IMR-90 (cell line): ENCODE results near the gene ZNF385B. TPM values are rescaled to one million over a fixed set of nuclear protein-coding genes. Genes with fewer than 3 reads are reported as not detected.
A peak's percentile ranks its signal among the peaks of the same experiment; 100 is the strongest.

Experiments
- ATAC-seq: fragments of 200-7000 bp; cut with Tn5 transposase; 2 replicates; pipeline ENCODE4 v1.9.1; 2020; ENCODE audit warnings: low read depth, mild to moderate bottlenecking, moderate library complexity
- BruUV-seq: library from RNA; stranded (reverse); fragments of 400-500 nt; replicated peaks from 2 replicates; lab custom pipeline; 2021; lab: Mats Ljungman, UMichigan
- CTCF ChIA-PET: fragments of 300-600 bp; formaldehyde crosslinking; extraction: SDS; loops from one replicate; lab custom pipeline; 2021; ENCODE audit warnings: antibody characterized with exemption; lab: Yijun Ruan, JAX
- POLR2A ChIA-PET: fragments of 300-600 bp; sonication (Branson Sonifier 250); formaldehyde crosslinking; loops from one replicate; lab custom pipeline; 2022; ENCODE audit warnings: antibody characterized with exemption; ENCODE audit not compliant: unreplicated experiment; lab: Charles Lee
- DNase-seq: peaks from one replicate; pipeline ENCODE4 v3.0.0; 2013
- H2AFZ ChIP-seq: replicated peaks from 2 replicates; pipeline ENCODE3; 2013; ENCODE audit warnings: low read length, mild to moderate bottlenecking; ENCODE audit not compliant: poor library complexity
- H2AK5ac ChIP-seq: 2 replicates; pipeline ENCODE4 v1.6.1; 2013; ENCODE audit warnings: low read depth, low read length, inconsistent platforms
- H2AK9ac ChIP-seq: replicated peaks from 2 replicates; pipeline ENCODE3; 2013; ENCODE audit warnings: mild to moderate bottlenecking, low read depth, low read length, moderate library complexity; ENCODE audit not compliant: poor library complexity
- H2BK120ac ChIP-seq: 2 replicates; pipeline ENCODE4 v1.6.1; 2013; ENCODE audit warnings: low read depth, low read length, inconsistent platforms
- H2BK15ac ChIP-seq: 3 replicates; pipeline ENCODE4 v1.6.1; 2013; ENCODE audit warnings: low read depth, low read length, inconsistent platforms
- H2BK20ac ChIP-seq: 2 replicates; pipeline ENCODE4 v1.6.1; 2013; ENCODE audit warnings: low read depth, mild to moderate bottlenecking, inconsistent platforms, low read length, moderate library complexity
- H2BK5ac ChIP-seq: 2 replicates; pipeline ENCODE4 v1.6.1; 2013; ENCODE audit warnings: mild to moderate bottlenecking, low read depth, low read length, inconsistent platforms; ENCODE audit not compliant: poor library complexity, severe bottlenecking
- H3K14ac ChIP-seq: replicated peaks from 2 replicates; pipeline ENCODE4 v1.6.1; 2013; ENCODE audit warnings: low read depth, low read length, inconsistent platforms
- H3K18ac ChIP-seq: 2 replicates; pipeline ENCODE4 v1.6.1; 2013; ENCODE audit warnings: low read depth, low read length, control low read depth
- H3K23ac ChIP-seq: 2 replicates; pipeline ENCODE4 v1.6.1; 2013; ENCODE audit warnings: low read depth, low read length, inconsistent platforms
- H3K27ac ChIP-seq: 2 replicates; pipeline ENCODE4 v1.5.1; 2013; ENCODE audit warnings: mild to moderate bottlenecking, control low read depth, low read length; ENCODE audit not compliant: insufficient read depth
- H3K27me3 ChIP-seq: 2 replicates; pipeline ENCODE4 v1.6.1; 2013; ENCODE audit warnings: low read length; ENCODE audit not compliant: control insufficient read depth, insufficient read depth
- H3K36me3 ChIP-seq: 2 replicates; pipeline ENCODE4 v1.6.1; 2013; ENCODE audit warnings: low read length, mixed read lengths; ENCODE audit not compliant: control insufficient read depth, insufficient read depth
- H3K4ac ChIP-seq: 2 replicates; pipeline ENCODE4 v1.6.1; 2013; ENCODE audit warnings: low read depth, low read length, inconsistent platforms
- H3K4me1 ChIP-seq: 2 replicates; pipeline ENCODE4 v1.6.1; 2013; ENCODE audit warnings: low read length, mixed read lengths; ENCODE audit not compliant: control insufficient read depth, insufficient read depth
- H3K4me2 ChIP-seq: 2 replicates; pipeline ENCODE4 v1.6.1; 2013; ENCODE audit warnings: low read depth, mild to moderate bottlenecking, control low read depth, low read length, moderate library complexity
- H3K4me3 ChIP-seq: 2 replicates; pipeline ENCODE4 v1.5.1; 2013; ENCODE audit warnings: low read depth, mild to moderate bottlenecking, control low read depth, low read length, moderate library complexity; ENCODE audit not compliant: insufficient read depth
- H3K56ac ChIP-seq: 2 replicates; pipeline ENCODE4 v1.6.1; 2013; ENCODE audit warnings: low read length, inconsistent platforms; ENCODE audit not compliant: insufficient read depth; ENCODE audit errors: extremely low read depth
- H3K79me1 ChIP-seq, 2 experiments: 2 replicates each; pipeline ENCODE4 v1.6.1; 2013; ENCODE audit warnings: low read length in 2 of 2, inconsistent platforms in 1 of 2, low read depth in 1 of 2
- H3K9ac ChIP-seq: 2 replicates; pipeline ENCODE4 v1.6.1; 2013; ENCODE audit warnings: low read depth, low read length, control low read depth
- H3K9me1 ChIP-seq: 2 replicates; pipeline ENCODE4 v1.6.1; 2013; ENCODE audit warnings: low read length, inconsistent platforms; ENCODE audit not compliant: insufficient read depth
- H3K9me3 ChIP-seq: 2 replicates; pipeline ENCODE4 v1.6.1; 2013; ENCODE audit warnings: low read length; ENCODE audit not compliant: control insufficient read depth, insufficient read depth
- H4K20me1 ChIP-seq: 2 replicates; pipeline ENCODE4 v1.6.1; 2013; ENCODE audit warnings: low read length, inconsistent platforms; ENCODE audit not compliant: insufficient read depth
- H4K5ac ChIP-seq: 2 replicates; pipeline ENCODE4 v1.6.1; 2013; ENCODE audit warnings: mild to moderate bottlenecking, low read depth, low read length, control low read depth
- H4K8ac ChIP-seq, 2 experiments: 2 replicates each; pipeline ENCODE4 v1.6.1; 2013; ENCODE audit warnings: low read depth in 2 of 2, low read length in 2 of 2, control low read depth in 1 of 2, inconsistent platforms in 1 of 2
- H4K91ac ChIP-seq: 2 replicates; pipeline ENCODE4 v1.6.1; 2013; ENCODE audit warnings: low read depth, low read length, inconsistent platforms; ENCODE audit not compliant: insufficient read depth
- BHLHE40 ChIP-seq: fragments of 150-350 bp; IDR thresholded peaks from 2 replicates; pipeline ENCODE4 v1.6.1; 2016; ENCODE audit warnings: mild to moderate bottlenecking, low read depth, low read length
- CEBPB ChIP-seq: IDR thresholded peaks from 2 replicates; pipeline ENCODE4 v1.6.1; 2012; ENCODE audit warnings: low read depth, low read length, improper control_type of control experiment
- CHD1 ChIP-seq: IDR thresholded peaks from 2 replicates; pipeline ENCODE4 v1.6.1; 2012; ENCODE audit warnings: low read depth, low read length, improper control_type of control experiment
- FOS ChIP-seq: fragments of 150-350 bp; IDR thresholded peaks from 2 replicates; pipeline ENCODE4 v1.6.1; 2016; ENCODE audit warnings: low read depth, low read length
- MXI1 ChIP-seq: IDR thresholded peaks from 2 replicates; pipeline ENCODE4 v1.6.1; 2012; ENCODE audit warnings: low read depth, mild to moderate bottlenecking, low read length, moderate library complexity, borderline replicate concordance
- RAD21 ChIP-seq: IDR thresholded peaks from 2 replicates; pipeline ENCODE4 v1.6.1; 2012; ENCODE audit warnings: low read length, improper control_type of control experiment
- dilution Hi-C: fragments of 300-500 bp; cut with HindIII; formaldehyde crosslinking; loops from one replicate; pipeline ENCODE4 v1.14.3; 2018; ENCODE audit warnings: low sequenced_read_pairs; ENCODE audit not compliant: unreplicated experiment
- in situ Hi-C: fragments of 300-500 bp; cut with MboI; formaldehyde crosslinking; loops from 3 replicates; pipeline ENCODE4 v1.14.3; 2019; ENCODE audit warnings: low sequenced_read_pairs, inconsistent platforms, mixed read lengths
- intact Hi-C: fragments of 100-400 bp; cut with micrococcal nuclease; formaldehyde crosslinking; loops from 2 replicates; pipeline ENCODE4 v1.10.0; 2022
- polyA plus RNA-seq, 3 experiments: library from polyadenylated mRNA; depleted of rRNA; stranded (reverse); fragments of >200 nt; gene quantifications; 2 replicates each; pipeline ENCODE4 v1.2.3, GENCODE V29; 2012; ENCODE audit warnings: low replicate concordance in 1 of 3
- total RNA-seq: library from RNA; depleted of rRNA; stranded (reverse); fragments of >200 nt; gene quantifications from 2 replicates; pipeline ENCODE4 v1.2.3, GENCODE V29; 2012
- TF ChIP-seq, protein P1 (sequence below): conservative IDR thresholded peaks from 2 replicates; pipeline ENCODE4 v1.5.1; 2012; ENCODE audit warnings: mild to moderate bottlenecking, low read depth, low read length, improper control_type of control experiment

The ZNF385B gene
- total and polyA plus RNA-seq, 2 of the 4 experiments (the other 2 are of a cell fraction), result not detected

DNA sequence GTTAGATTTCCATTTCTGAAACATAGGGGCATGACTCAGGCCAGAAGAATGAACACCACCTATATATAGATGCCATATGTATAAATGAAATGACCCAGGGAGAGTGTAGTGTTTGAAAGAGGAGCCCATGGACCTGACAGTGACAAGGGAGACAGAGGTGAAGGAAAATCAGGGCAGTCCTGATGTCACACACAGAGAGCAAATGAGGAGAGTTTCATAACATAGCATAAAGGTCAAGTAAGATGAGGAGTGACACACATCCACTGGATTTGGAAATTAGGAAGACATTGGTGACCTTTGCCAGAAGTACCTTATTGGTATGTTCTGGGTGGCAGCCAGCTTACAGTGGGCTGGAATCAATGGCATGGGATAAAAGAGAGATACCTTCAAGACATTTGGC lies 276.7 kb downstream of the ZNF385B start:
- intact Hi-C loops, result no loop called here
- no peak overlapping the region for H3K4ac ChIP-seq
- DNase-seq, result no peak
- H3K36me3 ChIP-seq, result no peaks in the 10 kb centered on the region
- H4K20me1 ChIP-seq, result no peaks in the 10 kb centered on the region
- peak overlapping the region; percentile 26 for H2BK5ac ChIP-seq
- no peak overlapping the region for H2BK20ac ChIP-seq
- H3K4me1 ChIP-seq, result peaks cover 8% of the 10 kb centered on the region
- H3K9me1 ChIP-seq, result peaks cover 2% of the 10 kb centered on the region; the same call in 1 of the 2 replicates
- TF ChIP-seq CHD1 (no peak), CEBPB (no peak), MXI1 (no peak), FOS (no peak), BHLHE40 (no peak), RAD21 (no peak)
- TF ChIP-seq, protein P1, sequence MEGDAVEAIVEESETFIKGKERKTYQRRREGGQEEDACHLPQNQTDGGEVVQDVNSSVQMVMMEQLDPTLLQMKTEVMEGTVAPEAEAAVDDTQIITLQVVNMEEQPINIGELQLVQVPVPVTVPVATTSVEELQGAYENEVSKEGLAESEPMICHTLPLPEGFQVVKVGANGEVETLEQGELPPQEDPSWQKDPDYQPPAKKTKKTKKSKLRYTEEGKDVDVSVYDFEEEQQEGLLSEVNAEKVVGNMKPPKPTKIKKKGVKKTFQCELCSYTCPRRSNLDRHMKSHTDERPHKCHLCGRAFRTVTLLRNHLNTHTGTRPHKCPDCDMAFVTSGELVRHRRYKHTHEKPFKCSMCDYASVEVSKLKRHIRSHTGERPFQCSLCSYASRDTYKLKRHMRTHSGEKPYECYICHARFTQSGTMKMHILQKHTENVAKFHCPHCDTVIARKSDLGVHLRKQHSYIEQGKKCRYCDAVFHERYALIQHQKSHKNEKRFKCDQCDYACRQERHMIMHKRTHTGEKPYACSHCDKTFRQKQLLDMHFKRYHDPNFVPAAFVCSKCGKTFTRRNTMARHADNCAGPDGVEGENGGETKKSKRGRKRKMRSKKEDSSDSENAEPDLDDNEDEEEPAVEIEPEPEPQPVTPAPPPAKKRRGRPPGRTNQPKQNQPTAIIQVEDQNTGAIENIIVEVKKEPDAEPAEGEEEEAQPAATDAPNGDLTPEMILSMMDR, result no peak
- no TSS peak for BruUV-seq
- no peak overlapping the region for H2AK5ac ChIP-seq
- H2BK15ac ChIP-seq, result no peak overlapping the region; the same call in 2 of the 3 replicates
- no peak overlapping the region for H3K56ac ChIP-seq
- no peak overlapping the region for H3K27ac ChIP-seq
- H2BK120ac ChIP-seq, result no peak overlapping the region
- CTCF ChIA-PET, result no interaction called here
- no peak overlapping the region for H3K14ac ChIP-seq
- no peak overlapping the region for H3K23ac ChIP-seq
- H2AK9ac ChIP-seq, result no peak overlapping the region
- no peak overlapping the region for H2AFZ ChIP-seq
- H4K91ac ChIP-seq, result no peak overlapping the region
- H3K79me1 ChIP-seq, result no peaks in the 10 kb centered on the region
- no peak overlapping the region for H3K4me2 ChIP-seq
- ATAC-seq, result no peak
- H3K27me3 ChIP-seq, result no peaks in the 10 kb centered on the region
- in situ Hi-C loops, result no loop called here
- dilution Hi-C loops, result no loop called here
- POLR2A ChIA-PET, result no interaction called here
- H3K4me3 ChIP-seq, result no peak overlapping the region
- no peak overlapping the region for H4K8ac ChIP-seq
- no peak overlapping the region; the same call in 1 of the 2 replicates for H3K18ac ChIP-seq
- H3K9ac ChIP-seq, result no peak overlapping the region
- no peaks in the 10 kb centered on the region for H3K9me3 ChIP-seq
- H4K5ac ChIP-seq, result no peak overlapping the region
